ENCODE results near the gene ITPKB. TPM values are rescaled to one million over a fixed set of nuclear protein-coding genes. Genes with fewer than 3 reads are reported as not detected.
A peak's percentile ranks its signal among the peaks of the same experiment; 100 is the strongest.
"Not testable (repeated sequence)": the region's sequence is repeated elsewhere in the genome, so short reads cannot be mapped to it uniquely, and the experiment has no call there.

The ITPKB gene
- total and polyA plus RNA-seq, 4 donors, result 2.1 to 31.8 (median 11.7) TPM

GRCh38 chr1:226730071-226730470, 9.0 kb downstream of the ITPKB start:
- H3K36me3 ChIP-seq (ENCODE audit: control insufficient read depth in 1 of 2, insufficient read depth in 2 of 2, low read length in 1 of 2), result no peaks in the 10 kb centered on the region
- H3K4me1 ChIP-seq (ENCODE audit: control insufficient read depth in 1 of 2, insufficient read depth in 2 of 2, low read length in 2 of 2), result peaks cover 0 to 5% of the 10 kb centered on the region in 2 donors
- ATAC-seq (ENCODE audit: low FRiP score) (no peak), DNase-seq (no peak)
- no peak overlapping the region for H3K27ac ChIP-seq (ENCODE audit: low read depth in 1 of 2, low read length in 2 of 2)
- no peaks in the 10 kb centered on the region for H3K9me3 ChIP-seq (ENCODE audit: control insufficient read depth, low read length)
- H3K27me3 ChIP-seq (ENCODE audit: control insufficient read depth in 1 of 2, insufficient read depth in 2 of 2, low read length in 1 of 2), result no peaks in the 10 kb centered on the region
- intact Hi-C loops (cut with DNase I), result no loop called here
- WGBS, 2 donors, result 93 to 100% methylated on average over 1 of the region's 1 CpG
- no peak overlapping the region for H3K4me3 ChIP-seq (ENCODE audit: low read length in 2 of 2)

GRCh38 chr1:226728448-226728847, 10.6 kb downstream of the ITPKB start:
- Histone ChIP-seq H3K36me3 (ENCODE audit: control insufficient read depth in 1 of 2, insufficient read depth in 2 of 2, low read length in 1 of 2) (no peaks in the 10 kb centered on the region), H3K4me1 (ENCODE audit: control insufficient read depth in 1 of 2, insufficient read depth in 2 of 2, low read length in 2 of 2) (peaks cover 0 to 5% of the 10 kb centered on the region in 2 donors), H3K9me3 (ENCODE audit: control insufficient read depth, low read length) (no peaks in the 10 kb centered on the region), H3K27me3 (ENCODE audit: control insufficient read depth in 1 of 2, insufficient read depth in 2 of 2, low read length in 1 of 2) (no peaks in the 10 kb centered on the region), H3K4me3 (ENCODE audit: low read length in 2 of 2) (no peak overlapping the region), H3K27ac (ENCODE audit: low read depth in 1 of 2, low read length in 2 of 2) (no peak overlapping the region)
- intact Hi-C loops (cut with DNase I), result no loop called here
- ATAC-seq (ENCODE audit: low FRiP score) (no peak), DNase-seq (no peak)
- 80 to 88% methylated on average over 6 of the region's 6 CpGs for WGBS, 2 donors

- peaks cover 0 to 2% of the 10 kb centered on the region in 2 donors for H3K4me1 ChIP-seq (ENCODE audit: control insufficient read depth in 1 of 2, insufficient read depth in 2 of 2, low read length in 2 of 2)
- no peak overlapping the region for H3K4me3 ChIP-seq (ENCODE audit: low read length in 2 of 2)
- no peaks in the 10 kb centered on the region for H3K27me3 ChIP-seq (ENCODE audit: control insufficient read depth in 1 of 2, insufficient read depth in 2 of 2, low read length in 1 of 2)
- no peak for DNase-seq
- no peaks in the 10 kb centered on the region for H3K9me3 ChIP-seq (ENCODE audit: control insufficient read depth, low read length)
- intact Hi-C loops (cut with DNase I), result no loop called here
- H3K27ac ChIP-seq (ENCODE audit: low read depth in 1 of 2, low read length in 2 of 2), result no peak overlapping the region
- 91 to 95% methylated on average over 4 of the region's 4 CpGs for WGBS, 2 donors
- no peaks in the 10 kb centered on the region for H3K36me3 ChIP-seq (ENCODE audit: control insufficient read depth in 1 of 2, insufficient read depth in 2 of 2, low read length in 1 of 2)
- no peak for ATAC-seq (ENCODE audit: low FRiP score)
Observed at GRCh38 chr1:226725897-226726267, 13.2 kb downstream of the ITPKB start.

GRCh38 chr1:226723657-226724532, 15.2 kb downstream of the ITPKB start:
- ATAC-seq (ENCODE audit: low FRiP score) (peak; percentile 54), DNase-seq (no peak)
- no peaks in the 10 kb centered on the region for H3K4me1 ChIP-seq (ENCODE audit: control insufficient read depth in 1 of 2, insufficient read depth in 2 of 2, low read length in 2 of 2)
- H3K27ac ChIP-seq (ENCODE audit: low read depth in 1 of 2, low read length in 2 of 2), result no peak overlapping the region
- H3K27me3 ChIP-seq (ENCODE audit: control insufficient read depth in 1 of 2, insufficient read depth in 2 of 2, low read length in 1 of 2), result no peaks in the 10 kb centered on the region
- H3K9me3 ChIP-seq (ENCODE audit: control insufficient read depth, low read length), result no peaks in the 10 kb centered on the region
- H3K4me3 ChIP-seq (ENCODE audit: low read length in 2 of 2), result no peak overlapping the region
- H3K36me3 ChIP-seq (ENCODE audit: control insufficient read depth in 1 of 2, insufficient read depth in 2 of 2, low read length in 1 of 2), result no peaks in the 10 kb centered on the region
- WGBS, 2 donors, result 50% methylated on average over 13 of the region's 13 CpGs
- intact Hi-C loops (cut with DNase I), result no loop called here

GRCh38 chr1:226722901-226723656, 16.0 kb downstream of the ITPKB start:
- H3K4me1 ChIP-seq (ENCODE audit: control insufficient read depth in 1 of 2, insufficient read depth in 2 of 2, low read length in 2 of 2), result no peaks in the 10 kb centered on the region
- peak; percentile 4 for ATAC-seq (ENCODE audit: low FRiP score)
- H3K27me3 ChIP-seq (ENCODE audit: control insufficient read depth in 1 of 2, insufficient read depth in 2 of 2, low read length in 1 of 2), result no peaks in the 10 kb centered on the region
- no peak for DNase-seq
- WGBS, 2 donors, result 47 to 58% methylated on average over 14 of the region's 14 CpGs
- H3K36me3 ChIP-seq (ENCODE audit: control insufficient read depth in 1 of 2, insufficient read depth in 2 of 2, low read length in 1 of 2), result no peaks in the 10 kb centered on the region
- H3K9me3 ChIP-seq (ENCODE audit: control insufficient read depth, low read length), result no peaks in the 10 kb centered on the region
- intact Hi-C loops (cut with DNase I), result no loop called here
- no peak overlapping the region for H3K4me3 ChIP-seq (ENCODE audit: low read length in 2 of 2)
- H3K27ac ChIP-seq (ENCODE audit: low read depth in 1 of 2, low read length in 2 of 2), result no peak overlapping the region

GRCh38 chr1:226722240-226722900, 16.7 kb downstream of the ITPKB start:
- no peaks in the 10 kb centered on the region for H3K9me3 ChIP-seq (ENCODE audit: control insufficient read depth, low read length)
- ATAC-seq (ENCODE audit: low FRiP score), result no peak
- H3K27me3 ChIP-seq (ENCODE audit: control insufficient read depth in 1 of 2, insufficient read depth in 2 of 2, low read length in 1 of 2), result no peaks in the 10 kb centered on the region
- no peaks in the 10 kb centered on the region for H3K36me3 ChIP-seq (ENCODE audit: control insufficient read depth in 1 of 2, insufficient read depth in 2 of 2, low read length in 1 of 2)
- 78 to 79% methylated on average over 11 of the region's 11 CpGs for WGBS, 2 donors
- no peak overlapping the region for H3K4me3 ChIP-seq (ENCODE audit: low read length in 2 of 2)
- no peak for DNase-seq
- intact Hi-C loops (cut with DNase I), result no loop called here
- no peaks in the 10 kb centered on the region for H3K4me1 ChIP-seq (ENCODE audit: control insufficient read depth in 1 of 2, insufficient read depth in 2 of 2, low read length in 2 of 2)
- H3K27ac ChIP-seq (ENCODE audit: low read depth in 1 of 2, low read length in 2 of 2), result no peak overlapping the region

- WGBS, 2 donors, result 96 to 97% methylated on average over 13 of the region's 13 CpGs
- H3K36me3 ChIP-seq (ENCODE audit: control insufficient read depth in 1 of 2, insufficient read depth in 2 of 2, low read length in 1 of 2); H3K9me3 ChIP-seq (ENCODE audit: control insufficient read depth, low read length); H3K27ac ChIP-seq (ENCODE audit: low read depth in 1 of 2, low read length in 2 of 2); ATAC-seq (ENCODE audit: low FRiP score); H3K4me3 ChIP-seq (ENCODE audit: low read length in 2 of 2); intact Hi-C loops (cut with DNase I); H3K4me1 ChIP-seq (ENCODE audit: control insufficient read depth in 1 of 2, insufficient read depth in 2 of 2, low read length in 2 of 2); DNase-seq; H3K27me3 ChIP-seq (ENCODE audit: control insufficient read depth in 1 of 2, insufficient read depth in 2 of 2, low read length in 1 of 2): not testable (repeated sequence)
Observed at GRCh38 chr1:226720574-226720973, 18.5 kb downstream of the ITPKB start.

- ATAC-seq (ENCODE audit: low FRiP score) (peak; percentile 12), DNase-seq (no peak)
- H3K9me3 ChIP-seq (ENCODE audit: control insufficient read depth, low read length), result no peaks in the 10 kb centered on the region
- 65 to 67% methylated on average over 11 of the region's 11 CpGs for WGBS, 2 donors
- H3K4me1 ChIP-seq (ENCODE audit: control insufficient read depth in 1 of 2, insufficient read depth in 2 of 2, low read length in 2 of 2), result no peaks in the 10 kb centered on the region
- no peaks in the 10 kb centered on the region for H3K27me3 ChIP-seq (ENCODE audit: control insufficient read depth in 1 of 2, insufficient read depth in 2 of 2, low read length in 1 of 2)
- H3K27ac ChIP-seq (ENCODE audit: low read depth in 1 of 2, low read length in 2 of 2), result no peak overlapping the region
- no peak overlapping the region for H3K4me3 ChIP-seq (ENCODE audit: low read length in 2 of 2)
- no peaks in the 10 kb centered on the region for H3K36me3 ChIP-seq (ENCODE audit: control insufficient read depth in 1 of 2, insufficient read depth in 2 of 2, low read length in 1 of 2)
- intact Hi-C loops (cut with DNase I), result no loop called here
Observed at GRCh38 chr1:226719596-226720387, 19.3 kb downstream of the ITPKB start.
